ENCODE measurements around the gene ZFYVE1.

The ZFYVE1 gene

DNA sequence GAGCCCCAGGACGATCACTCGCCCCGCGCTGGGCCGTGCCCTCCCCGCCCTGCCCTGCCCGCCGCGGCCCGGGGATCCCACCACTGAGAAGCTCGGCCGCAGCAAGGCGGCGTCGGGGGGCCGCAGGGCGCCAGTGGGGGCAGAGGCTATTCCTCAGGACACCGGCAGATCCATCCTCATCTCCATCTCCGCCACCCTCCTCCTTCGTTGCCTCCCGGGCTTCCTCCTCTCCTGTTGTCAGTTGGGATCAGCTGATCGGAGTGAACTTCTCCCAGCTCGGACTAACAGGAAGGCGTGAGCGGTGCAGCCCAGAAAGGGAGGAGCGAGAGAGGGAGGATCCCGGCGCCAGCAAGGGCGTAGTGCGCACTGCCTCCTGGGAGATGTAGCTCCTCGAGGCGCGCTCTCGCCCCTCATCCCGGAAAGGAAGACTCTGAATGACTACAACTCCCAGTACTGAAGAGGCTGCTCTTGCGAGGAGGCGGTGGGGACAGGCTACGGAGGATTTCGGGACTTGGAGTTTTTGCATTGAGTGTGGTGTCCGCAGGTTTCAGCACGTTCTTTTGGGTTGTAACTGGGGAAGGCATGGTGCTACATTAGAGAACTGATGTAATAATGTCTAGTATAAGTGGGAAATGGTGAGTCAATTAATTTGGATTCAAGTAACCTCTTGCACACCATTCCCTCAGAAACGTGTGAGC, at the start of gene ZFYVE1:
TSS of gene ZFYVE1 (minus strand) at position 262 of the 698 bp plus-strand sequence. CDS start 2,598 bp downstream, outside the sequence.
- DNase-seq (ENCODE audit: low read depth) = peak; percentile 94
- TF ChIP-seq, protein P1, sequence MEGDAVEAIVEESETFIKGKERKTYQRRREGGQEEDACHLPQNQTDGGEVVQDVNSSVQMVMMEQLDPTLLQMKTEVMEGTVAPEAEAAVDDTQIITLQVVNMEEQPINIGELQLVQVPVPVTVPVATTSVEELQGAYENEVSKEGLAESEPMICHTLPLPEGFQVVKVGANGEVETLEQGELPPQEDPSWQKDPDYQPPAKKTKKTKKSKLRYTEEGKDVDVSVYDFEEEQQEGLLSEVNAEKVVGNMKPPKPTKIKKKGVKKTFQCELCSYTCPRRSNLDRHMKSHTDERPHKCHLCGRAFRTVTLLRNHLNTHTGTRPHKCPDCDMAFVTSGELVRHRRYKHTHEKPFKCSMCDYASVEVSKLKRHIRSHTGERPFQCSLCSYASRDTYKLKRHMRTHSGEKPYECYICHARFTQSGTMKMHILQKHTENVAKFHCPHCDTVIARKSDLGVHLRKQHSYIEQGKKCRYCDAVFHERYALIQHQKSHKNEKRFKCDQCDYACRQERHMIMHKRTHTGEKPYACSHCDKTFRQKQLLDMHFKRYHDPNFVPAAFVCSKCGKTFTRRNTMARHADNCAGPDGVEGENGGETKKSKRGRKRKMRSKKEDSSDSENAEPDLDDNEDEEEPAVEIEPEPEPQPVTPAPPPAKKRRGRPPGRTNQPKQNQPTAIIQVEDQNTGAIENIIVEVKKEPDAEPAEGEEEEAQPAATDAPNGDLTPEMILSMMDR (IDR thresholded peaks at IDR 0.05; ENCODE audit: low read depth, low read length, missing control alignments) = no peak
- peak within 1 kb of the TSS; percentile 98 for H3K4me3 ChIP-seq (ENCODE audit: low read depth, low read length)

GRCh38 chr14:73069585-73069984, 42.7 kb upstream of the ZFYVE1 start:
- H3K4me3 ChIP-seq (ENCODE audit: low read depth, low read length) = no peak overlapping the region
- TF ChIP-seq, protein P1 (IDR thresholded peaks at IDR 0.05; ENCODE audit: low read depth, low read length, missing control alignments) = no peak
- no peak for DNase-seq (ENCODE audit: low read depth)

- DNase-seq (ENCODE audit: low read depth) = no peak
- TF ChIP-seq, protein P1 (IDR thresholded peaks at IDR 0.05; ENCODE audit: low read depth, low read length, missing control alignments) = no peak
- H3K4me3 ChIP-seq (ENCODE audit: low read depth, low read length) = peak overlapping the region; percentile 84
Observed at GRCh38 chr14:73058922-73059673, 32.2 kb upstream of the ZFYVE1 start.

- peak; percentile 99 for DNase-seq (ENCODE audit: low read depth)
- H3K4me3 ChIP-seq (ENCODE audit: low read depth, low read length) = peak within 1 kb of the TSS; percentile 84
- TF ChIP-seq, protein P1 (IDR thresholded peaks at IDR 0.05; ENCODE audit: low read depth, low read length, missing control alignments) = no peak
Observed at GRCh38 chr14:73058224-73058921, 31.5 kb upstream of the ZFYVE1 start, which contains the start of gene RBM25. RBM25 (plus strand) TSS chr14:73058534; CDS start chr14:73071642, 13,108 bp downstream.

DNA sequence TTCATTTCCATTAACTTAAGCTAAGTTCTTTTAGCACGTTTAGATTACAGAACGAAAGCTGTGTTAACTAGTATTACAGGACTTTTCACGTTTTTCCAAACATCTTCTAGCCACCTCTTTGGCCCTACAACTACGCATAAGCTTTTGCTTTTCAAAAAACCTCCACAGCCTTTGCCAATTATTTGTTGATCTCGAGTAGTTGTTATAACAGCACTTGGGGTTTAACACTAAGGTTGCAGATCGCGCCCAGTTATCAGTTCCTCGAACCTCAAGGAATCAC, 31.0 kb upstream of the ZFYVE1 start:
- TF ChIP-seq, protein P1 (IDR thresholded peaks at IDR 0.05; ENCODE audit: low read depth, low read length, missing control alignments) = no peak
- H3K4me3 ChIP-seq (ENCODE audit: low read depth, low read length) = peak overlapping the region; percentile 84
- DNase-seq (ENCODE audit: low read depth) = no peak

DNA sequence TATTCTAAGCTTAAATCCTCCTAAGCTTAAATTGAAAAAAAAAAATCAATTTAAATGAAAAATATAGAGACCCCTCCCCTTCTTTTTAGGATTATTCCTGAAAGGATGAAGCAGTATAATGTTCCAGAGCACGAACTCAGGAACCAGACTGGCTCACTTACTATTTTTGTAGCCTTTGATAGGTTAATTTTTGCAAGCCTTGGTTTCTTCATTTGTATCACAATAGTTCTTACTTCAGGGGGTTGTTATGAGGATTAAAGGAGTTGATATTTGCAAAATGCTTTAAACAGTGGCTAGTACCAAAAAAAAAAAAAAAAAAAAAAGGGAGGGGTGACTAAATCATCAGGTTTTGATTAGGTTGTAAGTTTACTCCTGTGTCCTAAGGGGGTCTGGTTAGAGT, 28.3 kb upstream of the ZFYVE1 start:
- no peak for DNase-seq (ENCODE audit: low read depth)
- no peak overlapping the region for H3K4me3 ChIP-seq (ENCODE audit: low read depth, low read length)
- TF ChIP-seq, protein P1 (IDR thresholded peaks at IDR 0.05; ENCODE audit: low read depth, low read length, missing control alignments) = no peak

All from GM12864 (cell line).